Peyer's patch (tissue), 4 donors: ENCODE data around the gene GPR75.

Experiments used
- POLR2A ChIP-seq, 2 donors: fragments of 450-650 bp; IDR thresholded peaks; one replicate each; pipeline ENCODE4 v1.5.1; 2017; ENCODE audit warnings: antibody characterized with exemption in 2 of 2, mild to moderate bottlenecking in 2 of 2, moderate library complexity in 2 of 2
- TF ChIP-seq, protein P1 (sequence below), 6 experiments: fragments of 450-650 bp in 4 of 6; fragments of 200-600 bp in 2 of 6; sonication (generic) in 1 of 6; IDR thresholded peaks; one replicate each; pipeline ENCODE4 v1.5.1; 2017 to 2019; ENCODE audit warnings: antibody characterized with exemption in 6 of 6, mild to moderate bottlenecking in 3 of 6, moderate library complexity in 1 of 6

DNA sequence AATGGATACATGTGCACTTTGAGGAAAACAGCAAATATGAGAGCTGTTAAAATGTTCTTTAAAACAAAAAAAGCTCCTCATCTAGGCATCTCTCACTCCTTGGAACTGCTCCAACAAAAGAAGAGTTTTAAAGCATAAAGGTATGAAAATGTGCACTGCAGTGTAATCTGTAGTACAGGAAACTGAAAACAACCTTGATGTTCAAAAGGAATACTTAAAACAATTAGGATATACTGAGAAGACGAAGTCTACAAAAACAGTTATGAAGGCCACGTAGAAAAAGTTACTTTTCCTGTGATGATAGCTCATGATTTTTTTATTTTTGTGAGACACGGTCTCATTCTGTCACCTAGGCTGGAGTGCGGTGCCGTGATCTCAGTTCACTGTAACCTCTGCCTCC, 2.1 kb upstream of the GPR75 start:
- TF ChIP-seq, protein P1, sequence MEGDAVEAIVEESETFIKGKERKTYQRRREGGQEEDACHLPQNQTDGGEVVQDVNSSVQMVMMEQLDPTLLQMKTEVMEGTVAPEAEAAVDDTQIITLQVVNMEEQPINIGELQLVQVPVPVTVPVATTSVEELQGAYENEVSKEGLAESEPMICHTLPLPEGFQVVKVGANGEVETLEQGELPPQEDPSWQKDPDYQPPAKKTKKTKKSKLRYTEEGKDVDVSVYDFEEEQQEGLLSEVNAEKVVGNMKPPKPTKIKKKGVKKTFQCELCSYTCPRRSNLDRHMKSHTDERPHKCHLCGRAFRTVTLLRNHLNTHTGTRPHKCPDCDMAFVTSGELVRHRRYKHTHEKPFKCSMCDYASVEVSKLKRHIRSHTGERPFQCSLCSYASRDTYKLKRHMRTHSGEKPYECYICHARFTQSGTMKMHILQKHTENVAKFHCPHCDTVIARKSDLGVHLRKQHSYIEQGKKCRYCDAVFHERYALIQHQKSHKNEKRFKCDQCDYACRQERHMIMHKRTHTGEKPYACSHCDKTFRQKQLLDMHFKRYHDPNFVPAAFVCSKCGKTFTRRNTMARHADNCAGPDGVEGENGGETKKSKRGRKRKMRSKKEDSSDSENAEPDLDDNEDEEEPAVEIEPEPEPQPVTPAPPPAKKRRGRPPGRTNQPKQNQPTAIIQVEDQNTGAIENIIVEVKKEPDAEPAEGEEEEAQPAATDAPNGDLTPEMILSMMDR (IDR thresholded peaks at IDR 0.05): no peak
- no peak for TF ChIP-seq POLR2A (IDR thresholded peaks at IDR 0.05)
